Measurements from ENCODE around the gene KCNH4.
A peak's percentile ranks its signal among the peaks of the same experiment; 100 is the strongest.

The KCNH4 gene

GRCh38 chr17:42129109-42129837 lies 51.7 kb downstream of the KCNH4 start:
- CTCF ChIA-PET: interaction anchor here (0.6 kb wide), 1 partner anchor 62 kb away, joined by 4 read pairs; no protein-coding TSS in a partner anchor
- POLR2A ChIA-PET (ENCODE audit: low non-redundant PET): no interaction called here

GRCh38 chr17:42127414-42127813 lies 53.5 kb downstream of the KCNH4 start:
- TF ChIP-seq CTCF (conservative IDR thresholded peaks at IDR 0.05; ENCODE audit: low read depth): no peak
- POLR2A ChIA-PET (ENCODE audit: low non-redundant PET): no interaction called here
- H3K27ac ChIP-seq: no peak overlapping the region
- DNase-seq (ENCODE audit: low spot score): no peak
- CTCF ChIA-PET: interaction anchor here (0.8 to 1.4 kb wide), 2 partner anchors 10 to 124 kb away, joined by 3 to 4 read pairs; no protein-coding TSS in a partner anchor

More at GRCh38 chr17:42129109-42129837, 51.7 kb downstream of the KCNH4 start:
- no peak for TF ChIP-seq CTCF (conservative IDR thresholded peaks at IDR 0.05; ENCODE audit: low read depth)
- no peak for DNase-seq (ENCODE audit: low spot score)
- peak overlapping the region; percentile 3 for H3K27ac ChIP-seq

- no peak for DNase-seq (ENCODE audit: low spot score)
- POLR2A ChIA-PET (ENCODE audit: low non-redundant PET): no interaction called here
- no peak for TF ChIP-seq CTCF (conservative IDR thresholded peaks at IDR 0.05; ENCODE audit: low read depth)
- CTCF ChIA-PET: interaction anchor here (0.8 kb wide), 1 partner anchor 124 kb away, joined by 4 read pairs; no protein-coding TSS in a partner anchor
- no peak overlapping the region for H3K27ac ChIP-seq
Observed at GRCh38 chr17:42126836-42127235, 54.1 kb downstream of the KCNH4 start.

- ChIA-PET CTCF (interaction anchor here (0.6 kb wide), 1 partner anchor 162 kb away, joined by 5 read pairs; no protein-coding TSS in a partner anchor), POLR2A (ENCODE audit: low non-redundant PET) (no interaction called here)
- no peak overlapping the region for H3K27ac ChIP-seq
- DNase-seq (ENCODE audit: low spot score): no peak
- TF ChIP-seq CTCF (conservative IDR thresholded peaks at IDR 0.05; ENCODE audit: low read depth): no peak
Observed at GRCh38 chr17:42125565-42125964, 55.4 kb downstream of the KCNH4 start.

DNA sequence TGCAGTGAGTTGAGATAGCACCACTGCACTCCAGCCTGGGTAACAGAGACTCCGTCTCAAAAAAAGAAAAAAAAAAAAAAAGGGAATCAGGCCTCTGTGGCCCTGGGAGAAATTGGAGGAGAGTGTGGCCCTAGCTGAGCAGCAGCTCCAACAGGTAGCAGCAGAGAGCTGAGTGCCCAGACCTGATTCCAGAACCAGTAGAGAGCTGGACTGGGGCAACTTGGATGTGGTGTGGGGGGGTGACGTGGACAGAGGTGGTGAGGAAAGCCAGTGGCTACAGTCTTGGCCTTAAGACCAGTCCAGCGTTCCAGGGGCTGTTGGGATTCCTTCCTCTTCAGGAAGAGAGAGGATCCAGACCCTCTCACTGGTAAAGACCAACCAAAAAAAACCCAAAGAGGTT lies 56.7 kb downstream of the KCNH4 start:
- DNase-seq (ENCODE audit: low spot score): no peak
- peak overlapping the region; percentile 43 for H3K27ac ChIP-seq
- ChIA-PET POLR2A (ENCODE audit: low non-redundant PET) (no interaction called here), CTCF (interaction anchor here (1.0 kb wide), 1 partner anchor 56 kb away, joined by 3 read pairs; no protein-coding TSS in a partner anchor)
- TF ChIP-seq CTCF (conservative IDR thresholded peaks at IDR 0.05; ENCODE audit: low read depth): no peak

- H3K27ac ChIP-seq: peak within 1 kb of the TSS; percentile 71
- ChIA-PET CTCF (interaction anchor here (0.7 to 0.9 kb wide), 3 partner anchors 12 to 127 kb away, joined by 3 to 5 read pairs (median 4); no protein-coding TSS in a partner anchor), POLR2A (ENCODE audit: low non-redundant PET) (no interaction called here)
- no peak for TF ChIP-seq CTCF (conservative IDR thresholded peaks at IDR 0.05; ENCODE audit: low read depth)
- DNase-seq (ENCODE audit: low spot score): no peak
Observed at GRCh38 chr17:42122371-42123303, 58.3 kb downstream of the KCNH4 start, which contains the start of gene HSPB9. HSPB9 (plus strand) TSS chr17:42122804; CDS start chr17:42122851, 47 bp downstream.
